ENCODE results near the gene CERK.

The CERK gene

DNA sequence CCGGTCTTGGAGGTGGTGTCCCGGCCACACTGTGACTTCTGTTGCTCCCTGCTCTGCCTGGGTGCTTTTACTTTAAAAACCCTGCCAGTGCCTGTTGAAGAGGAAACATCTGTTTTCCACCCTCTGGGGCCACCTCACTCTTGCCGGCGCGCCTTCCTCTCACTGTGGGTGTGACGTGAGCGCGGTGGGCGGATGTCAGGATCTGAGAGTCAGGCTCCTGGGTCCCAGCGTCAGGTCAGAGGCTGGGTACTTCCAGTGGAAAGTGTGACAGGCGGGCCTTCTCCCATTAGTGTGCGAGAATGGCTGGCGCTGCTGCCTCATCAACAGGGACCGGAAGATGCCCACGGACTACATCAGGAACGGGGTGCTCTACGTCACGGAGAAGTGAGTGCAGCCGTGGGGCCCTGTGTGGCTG lies 63.7 kb downstream of the CERK start:
- no peaks in the 10 kb centered on the region for H3K36me3 ChIP-seq (replicated peaks)
- in situ Hi-C loops (cut with HindIII; ENCODE audit: low pct_ligation_motif_present, low sequenced_read_pairs), result no loop called here
- peaks cover 5% of the 10 kb centered on the region for H3K27me3 ChIP-seq (replicated peaks)
- H3K27ac ChIP-seq, result no peak overlapping the region
- no peak overlapping the region for H3K4me3 ChIP-seq (ENCODE audit: low read depth, low read length)
- no peak for DNase-seq
- TF ChIP-seq, protein P1, sequence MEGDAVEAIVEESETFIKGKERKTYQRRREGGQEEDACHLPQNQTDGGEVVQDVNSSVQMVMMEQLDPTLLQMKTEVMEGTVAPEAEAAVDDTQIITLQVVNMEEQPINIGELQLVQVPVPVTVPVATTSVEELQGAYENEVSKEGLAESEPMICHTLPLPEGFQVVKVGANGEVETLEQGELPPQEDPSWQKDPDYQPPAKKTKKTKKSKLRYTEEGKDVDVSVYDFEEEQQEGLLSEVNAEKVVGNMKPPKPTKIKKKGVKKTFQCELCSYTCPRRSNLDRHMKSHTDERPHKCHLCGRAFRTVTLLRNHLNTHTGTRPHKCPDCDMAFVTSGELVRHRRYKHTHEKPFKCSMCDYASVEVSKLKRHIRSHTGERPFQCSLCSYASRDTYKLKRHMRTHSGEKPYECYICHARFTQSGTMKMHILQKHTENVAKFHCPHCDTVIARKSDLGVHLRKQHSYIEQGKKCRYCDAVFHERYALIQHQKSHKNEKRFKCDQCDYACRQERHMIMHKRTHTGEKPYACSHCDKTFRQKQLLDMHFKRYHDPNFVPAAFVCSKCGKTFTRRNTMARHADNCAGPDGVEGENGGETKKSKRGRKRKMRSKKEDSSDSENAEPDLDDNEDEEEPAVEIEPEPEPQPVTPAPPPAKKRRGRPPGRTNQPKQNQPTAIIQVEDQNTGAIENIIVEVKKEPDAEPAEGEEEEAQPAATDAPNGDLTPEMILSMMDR (IDR thresholded peaks at IDR 0.05; ENCODE audit: low read depth, low read length, missing control alignments), result no peak

DNA sequence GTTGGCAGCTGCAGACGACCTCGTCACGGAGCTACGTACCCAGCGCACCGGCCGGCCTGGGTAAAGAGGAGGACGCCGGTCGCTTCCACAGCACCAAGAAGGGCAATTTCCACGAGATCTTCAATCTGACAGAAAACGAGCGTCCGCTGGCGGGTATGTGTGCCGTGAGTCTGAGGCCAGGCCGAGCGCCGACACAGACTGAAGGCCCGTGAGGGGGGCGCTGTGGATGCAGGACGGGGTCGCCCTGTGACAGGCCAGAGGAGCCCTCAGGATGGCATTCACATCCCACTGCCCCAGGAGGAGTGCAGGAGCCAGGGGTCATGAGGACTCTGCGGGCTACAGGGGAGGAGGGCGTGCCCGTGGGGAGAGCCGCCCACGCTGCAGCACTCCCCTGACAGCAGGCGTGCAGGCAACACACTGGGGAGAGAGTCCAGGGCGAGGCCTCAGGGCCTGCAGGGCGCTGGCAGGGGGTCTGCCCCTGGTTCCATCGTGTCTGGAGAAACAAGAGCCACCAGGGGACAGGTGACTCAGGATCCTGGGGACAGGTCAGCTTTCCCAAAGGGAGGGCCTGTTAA lies 64.3 kb downstream of the CERK start:
- H3K27ac ChIP-seq, result no peak overlapping the region
- no peak overlapping the region for H3K4me3 ChIP-seq (ENCODE audit: low read depth, low read length)
- no peaks in the 10 kb centered on the region for H3K27me3 ChIP-seq (replicated peaks)
- no peak for DNase-seq
- H3K36me3 ChIP-seq (replicated peaks), result no peaks in the 10 kb centered on the region
- TF ChIP-seq, protein P1 (IDR thresholded peaks at IDR 0.05; ENCODE audit: low read depth, low read length, missing control alignments), result no peak
- in situ Hi-C loops (cut with HindIII; ENCODE audit: low pct_ligation_motif_present, low sequenced_read_pairs), result no loop called here

DNA sequence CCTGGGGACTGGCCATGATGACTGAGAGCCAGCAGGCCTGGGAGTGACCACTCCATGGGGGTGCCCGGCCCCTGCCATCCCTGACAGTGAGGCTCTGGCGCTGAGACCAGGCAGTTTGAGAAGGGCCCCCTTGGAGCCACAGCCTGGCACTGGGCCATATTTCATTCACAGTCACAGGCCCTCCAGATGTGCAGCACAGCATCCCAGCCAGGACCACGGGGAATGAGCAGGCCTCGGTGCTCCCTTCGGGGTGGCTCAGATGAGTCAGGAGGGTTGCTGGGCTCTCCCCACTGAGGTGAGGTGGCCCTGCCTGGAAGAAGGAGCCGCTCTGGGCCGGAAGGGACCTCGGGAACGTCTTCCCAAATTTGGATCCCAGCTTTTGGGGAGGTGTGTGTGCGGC lies 64.8 kb downstream of the CERK start:
- TF ChIP-seq, protein P1 (IDR thresholded peaks at IDR 0.05; ENCODE audit: low read depth, low read length, missing control alignments), result no peak
- DNase-seq, result no peak
- Histone ChIP-seq H3K27me3 (replicated peaks) (no peaks in the 10 kb centered on the region), H3K4me3 (ENCODE audit: low read depth, low read length) (no peak overlapping the region), H3K36me3 (replicated peaks) (no peaks in the 10 kb centered on the region), H3K27ac (no peak overlapping the region)
- in situ Hi-C loops (cut with HindIII; ENCODE audit: low pct_ligation_motif_present, low sequenced_read_pairs), result no loop called here

DNA sequence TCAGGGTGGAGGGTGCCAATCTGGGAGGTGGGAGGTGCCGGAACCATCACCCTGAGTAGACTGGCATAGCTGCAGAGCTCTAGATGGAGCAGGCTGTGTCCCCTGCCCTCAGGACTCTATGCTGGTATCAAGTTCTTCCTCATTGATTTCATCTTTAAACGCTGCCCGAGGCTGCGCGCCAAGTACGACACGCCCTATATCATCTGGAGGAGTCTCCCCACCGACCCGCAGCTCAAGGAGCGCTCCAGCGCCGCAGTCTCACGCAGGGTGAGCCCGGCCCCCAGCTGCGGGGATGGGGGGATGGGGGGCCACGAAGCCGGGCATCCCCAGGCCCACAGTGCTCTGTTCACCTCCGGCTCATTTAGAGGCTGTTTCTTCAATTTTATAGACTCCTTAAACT lies 65.3 kb downstream of the CERK start:
- TF ChIP-seq, protein P1 (IDR thresholded peaks at IDR 0.05; ENCODE audit: low read depth, low read length, missing control alignments), result no peak
- H3K36me3 ChIP-seq (replicated peaks), result no peaks in the 10 kb centered on the region
- in situ Hi-C loops (cut with HindIII; ENCODE audit: low pct_ligation_motif_present, low sequenced_read_pairs), result no loop called here

DNA sequence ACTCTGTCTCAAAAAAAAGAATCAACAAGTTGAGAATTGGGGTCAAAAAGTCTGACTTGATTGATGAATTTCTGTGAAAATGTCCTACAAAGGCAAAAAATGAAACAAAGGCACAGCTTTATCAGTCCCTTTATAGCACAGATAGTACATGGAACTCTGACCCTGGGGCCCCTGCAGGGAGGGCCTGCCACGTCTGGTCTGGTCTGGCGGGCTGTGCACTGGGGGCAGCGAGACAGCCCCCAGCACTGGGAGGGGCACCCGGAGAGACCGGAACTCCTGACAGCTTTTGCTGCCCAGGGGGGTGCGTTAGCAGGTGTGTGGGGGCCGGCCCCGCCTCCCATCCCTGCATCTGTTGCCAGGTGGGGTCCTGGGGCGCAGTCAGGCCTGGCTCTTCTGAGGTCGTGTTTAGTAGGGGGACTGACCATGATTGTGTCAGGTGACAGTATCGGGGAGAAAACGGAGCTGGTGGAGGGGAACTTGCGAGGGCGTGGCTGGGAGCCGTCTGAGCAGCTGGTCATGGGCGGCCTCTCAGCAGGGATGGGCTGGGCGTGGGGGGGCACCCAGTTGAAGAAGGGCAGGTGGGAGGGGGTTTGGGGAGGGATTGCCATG lies 66.1 kb downstream of the CERK start:
- Histone ChIP-seq H3K4me3 (ENCODE audit: low read depth, low read length) (no peak overlapping the region), H3K27ac (no peak overlapping the region), H3K27me3 (replicated peaks) (no peaks in the 10 kb centered on the region), H3K36me3 (replicated peaks) (no peaks in the 10 kb centered on the region)
- no peak for DNase-seq
- TF ChIP-seq, protein P1 (IDR thresholded peaks at IDR 0.05; ENCODE audit: low read depth, low read length, missing control alignments), result no peak
- in situ Hi-C loops (cut with HindIII; ENCODE audit: low pct_ligation_motif_present, low sequenced_read_pairs), result no loop called here

More for the DNA sequence above, 65.3 kb downstream of the CERK start:
- DNase-seq, result no peak
- Histone ChIP-seq H3K27ac (no peak overlapping the region), H3K4me3 (ENCODE audit: low read depth, low read length) (no peak overlapping the region), H3K27me3 (replicated peaks) (no peaks in the 10 kb centered on the region)

DNA sequence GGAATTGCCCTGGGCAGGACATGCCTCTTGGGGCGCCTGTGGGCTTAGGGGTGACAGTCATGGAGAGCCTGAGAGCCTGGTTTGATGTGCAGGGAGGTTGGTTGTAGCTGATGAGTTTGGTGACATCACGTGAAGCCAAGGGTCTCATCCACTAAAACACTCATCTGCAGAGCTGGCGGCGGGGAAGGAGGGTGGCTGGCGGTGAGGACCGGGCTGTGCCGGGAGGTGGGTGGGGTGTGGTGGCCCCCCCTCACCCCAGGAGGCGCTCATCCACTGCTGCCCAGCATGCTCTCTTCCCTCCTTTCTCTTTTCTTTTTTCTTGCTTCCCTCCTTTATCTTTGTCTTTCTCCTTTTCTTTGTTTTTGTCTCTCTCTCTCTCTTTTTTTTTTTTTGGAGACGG lies 68.9 kb downstream of the CERK start:
- no peak overlapping the region for H3K27ac ChIP-seq
- DNase-seq, result no peak
- in situ Hi-C loops (cut with HindIII; ENCODE audit: low pct_ligation_motif_present, low sequenced_read_pairs), result no loop called here
- H3K4me3 ChIP-seq (ENCODE audit: low read depth, low read length), result no peak overlapping the region
- TF ChIP-seq, protein P1 (IDR thresholded peaks at IDR 0.05; ENCODE audit: low read depth, low read length, missing control alignments), result no peak
- no peaks in the 10 kb centered on the region for H3K36me3 ChIP-seq (replicated peaks)
- no peaks in the 10 kb centered on the region for H3K27me3 ChIP-seq (replicated peaks)
